ENCODE results near the gene CRP. TPM values are rescaled to one million over a fixed set of nuclear protein-coding genes. Genes with fewer than 3 reads are reported as not detected.

Gene CRP
- total RNA-seq, 1 experiment from 2014 or later = not detected

- DNase-seq (no peak), ATAC-seq (no peak)
- H3K9ac ChIP-seq (ENCODE audit: low read length) = no peak overlapping the region
- no peak overlapping the region for H3K4me3 ChIP-seq (ENCODE audit: low read length)
- H3K27ac ChIP-seq (ENCODE audit: low read length) = no peak overlapping the region
- no peaks in the 10 kb centered on the region for H3K9me2 ChIP-seq (replicated peaks; ENCODE audit: low read length)
- H3F3A ChIP-seq (ENCODE audit: low read length, unreplicated experiment) = no peaks in the 10 kb centered on the region
- CTCF ChIA-PET = no interaction called here
- no peaks in the 10 kb centered on the region for H3K4me1 ChIP-seq (ENCODE audit: insufficient read depth, low read length)
- H3K4me2 ChIP-seq (ENCODE audit: low read length) = no peak overlapping the region
- no peaks in the 10 kb centered on the region for H4K20me1 ChIP-seq (ENCODE audit: low read length)
- intact Hi-C loops (cut with micrococcal nuclease) = no loop called here
- BruUV-seq (replicated peaks) = no TSS peak
- H3K36me3 ChIP-seq (ENCODE audit: low read depth, low read length) = no peaks in the 10 kb centered on the region
- H3K79me2 ChIP-seq (ENCODE audit: low read length) = no peaks in the 10 kb centered on the region
- no peak overlapping the region for H2AFZ ChIP-seq (ENCODE audit: low read length)
- H3K27me3 ChIP-seq (ENCODE audit: low read length) = peaks cover 25% of the 10 kb centered on the region
- TF ChIP-seq CTCF (conservative IDR thresholded peaks at IDR 0.05; ENCODE audit: low read depth, low read length) (no peak), EZH2phosphoT487 (IDR thresholded peaks at IDR 0.05; ENCODE audit: borderline replicate concordance, low read length) (no peak), EZH2 (IDR thresholded peaks at IDR 0.05; ENCODE audit: low read length, unreplicated experiment) (no peak)
- H3K9me3 ChIP-seq (ENCODE audit: low read length) = no peaks in the 10 kb centered on the region
- POLR2A ChIA-PET (ENCODE audit: unreplicated experiment) = no interaction called here
Observed at GRCh38 chr1:159715855-159716254, 1.5 kb upstream of the CRP start.

GRCh38 chr1:159712080-159712479 lies 2.3 kb downstream of the CRP start:
- no peaks in the 10 kb centered on the region for H3K4me1 ChIP-seq (ENCODE audit: insufficient read depth, low read length)
- ChIA-PET POLR2A (ENCODE audit: unreplicated experiment) (no interaction called here), CTCF (no interaction called here)
- no peaks in the 10 kb centered on the region for H3K9me2 ChIP-seq (replicated peaks; ENCODE audit: low read length)
- no peaks in the 10 kb centered on the region for H3K9me3 ChIP-seq (ENCODE audit: low read length)
- H3K79me2 ChIP-seq (ENCODE audit: low read length) = no peaks in the 10 kb centered on the region
- H3K9ac ChIP-seq (ENCODE audit: low read length) = no peak overlapping the region
- peaks cover 54% of the 10 kb centered on the region for H3K27me3 ChIP-seq (ENCODE audit: low read length)
- no peaks in the 10 kb centered on the region for H3K36me3 ChIP-seq (ENCODE audit: low read depth, low read length)
- intact Hi-C loops (cut with micrococcal nuclease) = no loop called here
- TF ChIP-seq EZH2phosphoT487 (IDR thresholded peaks at IDR 0.05; ENCODE audit: borderline replicate concordance, low read length) (no peak), EZH2 (IDR thresholded peaks at IDR 0.05; ENCODE audit: low read length, unreplicated experiment) (no peak), CTCF (conservative IDR thresholded peaks at IDR 0.05; ENCODE audit: low read depth, low read length) (no peak)
- no peak for DNase-seq
- H3F3A ChIP-seq (ENCODE audit: low read length, unreplicated experiment) = no peaks in the 10 kb centered on the region
- H3K4me2 ChIP-seq (ENCODE audit: low read length) = no peak overlapping the region
- H3K4me3 ChIP-seq (ENCODE audit: low read length) = no peak overlapping the region
- BruUV-seq (replicated peaks) = no TSS peak
- no peak overlapping the region for H3K27ac ChIP-seq (ENCODE audit: low read length)
- H4K20me1 ChIP-seq (ENCODE audit: low read length) = no peaks in the 10 kb centered on the region
- H2AFZ ChIP-seq (ENCODE audit: low read length) = no peak overlapping the region
- no peak for ATAC-seq

GRCh38 chr1:159707472-159708260 lies 6.7 kb downstream of the CRP start:
- no TSS peak for BruUV-seq (replicated peaks)
- Histone ChIP-seq H3K79me2 (ENCODE audit: low read length) (no peaks in the 10 kb centered on the region), H3K27ac (ENCODE audit: low read length) (no peak overlapping the region), H2AFZ (ENCODE audit: low read length) (no peak overlapping the region), H3K4me1 (ENCODE audit: insufficient read depth, low read length) (no peaks in the 10 kb centered on the region), H3K27me3 (ENCODE audit: low read length) (peaks cover 59% of the 10 kb centered on the region), H3K36me3 (ENCODE audit: low read depth, low read length) (no peaks in the 10 kb centered on the region), H4K20me1 (ENCODE audit: low read length) (no peaks in the 10 kb centered on the region), H3K4me2 (ENCODE audit: low read length) (no peak overlapping the region), H3K4me3 (ENCODE audit: low read length) (no peak overlapping the region), H3K9ac (ENCODE audit: low read length) (no peak overlapping the region), H3K9me2 (replicated peaks; ENCODE audit: low read length) (no peaks in the 10 kb centered on the region), H3K9me3 (ENCODE audit: low read length) (no peaks in the 10 kb centered on the region), H3F3A (ENCODE audit: low read length, unreplicated experiment) (no peaks in the 10 kb centered on the region)
- TF ChIP-seq EZH2 (IDR thresholded peaks at IDR 0.05; ENCODE audit: low read length, unreplicated experiment) (no peak), EZH2phosphoT487 (IDR thresholded peaks at IDR 0.05; ENCODE audit: borderline replicate concordance, low read length) (no peak), CTCF (conservative IDR thresholded peaks at IDR 0.05; ENCODE audit: low read depth, low read length) (no peak)
- POLR2A ChIA-PET (ENCODE audit: unreplicated experiment) = no interaction called here
- CTCF ChIA-PET = no interaction called here
- DNase-seq (no peak), ATAC-seq (no peak)
- intact Hi-C loops (cut with micrococcal nuclease) = no loop called here
